MV-4-11 (cell line): ENCODE measurements around the gene LINC00237.

Source experiments
- DNase-seq: peaks from one replicate; lab custom pipeline; 2025; lab: John Stamatoyannopoulos, UW

LINC00237 gene

DNA sequence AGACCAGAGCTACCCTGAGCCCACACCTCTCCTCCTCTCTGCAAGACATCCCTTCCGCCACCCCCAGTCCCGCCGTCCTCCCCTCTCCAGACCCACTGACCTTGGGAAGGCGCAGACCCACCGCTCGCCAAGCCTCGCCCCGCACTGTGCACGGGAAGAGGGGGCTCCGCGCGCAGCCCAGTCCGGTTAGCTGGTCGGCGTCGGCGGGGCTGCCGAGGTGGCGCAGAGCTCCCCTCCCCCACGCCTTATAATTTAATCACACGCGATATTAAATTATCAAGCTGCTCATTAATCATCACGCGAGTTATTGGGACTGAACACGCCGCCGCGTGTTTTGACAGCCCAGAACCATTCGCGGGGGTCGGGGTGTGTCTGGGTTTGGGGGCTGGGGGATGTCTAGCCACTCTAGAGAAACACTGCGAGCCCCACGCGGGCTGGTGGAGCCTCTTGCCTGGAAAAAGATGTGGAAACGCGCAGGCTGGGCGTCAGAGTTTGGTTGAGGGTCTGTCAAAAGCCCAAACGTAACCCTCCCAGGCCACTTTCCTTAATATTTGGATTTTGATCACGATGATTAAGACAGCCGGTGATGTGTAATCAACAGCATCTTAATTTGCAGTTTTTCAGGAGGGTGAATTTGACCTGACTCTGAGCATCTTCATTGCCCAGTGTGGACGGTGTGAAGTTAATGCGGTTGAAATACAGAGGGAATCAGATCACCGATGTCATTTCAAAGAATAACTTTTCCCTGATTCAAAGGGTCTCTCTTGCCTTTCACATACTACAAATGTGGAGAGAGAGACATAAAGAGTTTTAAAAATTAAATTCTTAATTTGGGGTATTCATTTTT lies at the start of gene LINC00237:
LINC00237 (minus strand) TSS at position 188 of the 847 bp plus-strand sequence.
- DNase-seq: no peak

DNA sequence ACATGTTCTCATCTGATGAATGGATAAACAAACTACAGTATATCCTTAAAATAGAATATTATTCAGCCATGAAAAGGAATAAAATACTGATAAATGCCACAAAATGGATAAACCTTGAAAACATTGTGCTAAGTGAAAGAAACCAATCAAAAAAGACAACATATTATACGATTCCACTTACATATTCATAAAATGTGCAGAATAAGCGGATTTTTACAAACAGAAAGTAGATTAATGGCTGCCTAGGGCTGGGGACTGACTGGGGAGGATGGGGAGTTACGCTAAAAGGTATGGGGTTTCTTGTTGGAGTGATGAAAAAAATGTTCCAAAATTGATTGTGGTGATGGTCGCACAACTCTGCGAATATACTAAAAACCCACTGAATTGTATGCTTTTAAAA lies 49.1 kb upstream of the LINC00237 start:
- DNase-seq: no peak

DNA sequence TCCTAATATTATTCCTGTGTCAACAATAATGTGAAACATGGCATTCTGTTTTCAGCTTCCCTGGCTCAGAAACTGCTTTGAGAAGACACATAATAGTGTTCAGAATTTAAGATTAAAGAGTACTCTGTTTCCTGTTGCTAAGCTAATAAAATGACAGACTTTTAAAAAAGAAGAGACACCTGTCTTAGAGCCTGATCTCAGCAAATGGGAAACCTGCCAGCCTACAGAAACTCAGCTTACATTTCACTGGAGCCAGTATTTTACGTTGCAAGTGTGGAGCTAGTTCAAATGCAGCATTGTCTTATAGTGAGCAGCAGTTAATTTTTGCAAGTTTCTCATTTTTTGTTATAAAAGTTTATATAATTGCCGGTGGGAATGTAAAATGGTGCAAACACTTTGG lies 48.5 kb upstream of the LINC00237 start:
- DNase-seq: no peak

DNA sequence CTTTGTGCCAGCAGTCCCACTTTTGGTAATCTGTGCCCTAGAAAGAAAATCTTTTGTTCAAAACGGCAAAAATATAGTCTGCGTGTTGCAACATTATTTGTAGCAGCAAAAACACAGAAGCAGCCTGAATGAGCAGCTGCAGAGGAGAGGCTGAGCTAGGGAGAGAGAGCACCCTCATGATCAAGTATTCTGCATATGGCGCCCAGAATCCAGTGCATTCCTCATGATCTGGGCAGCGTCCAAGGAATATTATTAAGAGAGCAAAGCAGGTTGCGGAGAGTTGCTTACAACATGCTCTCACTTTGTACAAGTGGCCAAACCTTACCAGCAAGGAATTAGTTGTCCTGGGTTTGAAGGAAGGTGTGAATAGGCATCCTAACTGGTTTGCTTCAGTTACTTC lies 45.6 kb upstream of the LINC00237 start:
- DNase-seq: no peak

DNA sequence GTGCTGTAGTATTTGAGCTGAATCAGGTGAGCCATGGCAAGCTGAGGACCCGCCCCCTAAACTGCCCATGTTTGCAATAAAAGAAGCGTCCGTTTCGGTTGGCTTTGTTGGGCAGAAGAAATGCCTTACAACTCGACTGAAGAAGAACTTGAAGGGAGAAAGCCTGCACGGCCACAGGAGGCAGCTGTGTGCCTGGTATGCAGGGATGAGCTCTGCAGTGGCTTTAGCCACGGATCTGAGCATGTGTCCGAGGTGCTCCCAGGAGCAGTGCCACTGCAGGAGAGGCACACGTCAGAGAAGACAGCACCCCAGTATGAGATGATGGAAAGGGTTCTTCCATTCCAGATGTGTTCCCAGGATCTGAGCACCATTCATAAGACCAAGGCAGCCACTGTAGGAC lies 43.2 kb upstream of the LINC00237 start:
- DNase-seq: no peak

DNA sequence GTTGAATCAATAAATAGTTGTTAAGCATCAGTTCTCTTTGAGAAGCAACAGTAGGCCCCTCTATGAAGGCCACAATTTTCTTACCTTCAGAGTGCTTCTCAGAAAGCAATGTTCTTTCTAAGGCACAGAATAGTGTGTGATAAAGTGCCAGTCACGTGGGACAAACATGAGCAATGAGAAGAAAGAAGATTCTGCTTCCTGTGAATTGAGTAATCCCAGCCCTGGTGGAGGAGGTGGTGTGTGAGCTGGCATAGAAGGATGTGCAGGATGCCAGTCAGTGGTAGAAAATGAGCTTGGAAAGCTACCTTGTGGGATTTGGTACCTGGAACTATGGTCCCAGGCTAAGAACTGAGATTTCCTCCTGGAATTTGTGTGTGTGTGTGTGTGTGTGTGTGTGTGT lies 41.4 kb upstream of the LINC00237 start:
- DNase-seq: peak; percentile 44

DNA sequence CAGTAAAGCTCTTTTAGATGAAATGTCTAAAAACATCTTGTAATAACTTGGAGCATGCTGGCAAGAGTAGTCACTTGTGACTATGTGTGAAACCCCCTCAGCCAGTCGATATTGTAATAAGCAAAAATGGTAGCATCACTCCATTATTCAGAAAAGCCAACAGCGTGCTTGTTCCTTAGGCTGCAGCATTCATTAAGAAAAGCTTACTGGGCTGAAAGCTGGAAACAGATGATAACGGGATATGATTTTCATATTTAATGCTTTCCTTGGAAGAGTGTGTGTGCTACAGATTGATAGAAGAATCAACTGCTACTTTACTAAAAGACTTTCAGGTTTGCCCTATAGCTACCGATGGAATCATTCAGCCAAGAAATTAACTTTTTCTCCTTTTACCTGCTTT lies 40.1 kb upstream of the LINC00237 start:
- DNase-seq: no peak

DNA sequence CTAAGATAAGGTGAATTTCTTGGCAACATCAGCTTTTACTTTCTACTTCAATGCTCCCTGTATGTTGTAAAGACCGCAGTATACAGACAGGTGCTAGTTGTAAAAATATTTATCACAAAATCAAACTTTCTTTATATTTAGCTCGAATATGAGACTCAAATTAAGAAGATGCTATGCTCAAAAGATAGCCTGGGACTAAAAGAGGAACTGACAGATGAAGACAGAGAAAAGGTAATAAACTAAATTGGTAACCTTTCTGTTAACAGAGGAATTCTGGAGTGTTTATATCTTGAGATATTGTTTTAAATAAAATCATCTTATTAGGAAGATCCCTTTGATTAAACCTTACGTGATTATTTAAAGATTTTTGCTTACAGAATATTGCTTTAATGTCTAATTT lies 39.3 kb upstream of the LINC00237 start:
- DNase-seq: no peak

DNA sequence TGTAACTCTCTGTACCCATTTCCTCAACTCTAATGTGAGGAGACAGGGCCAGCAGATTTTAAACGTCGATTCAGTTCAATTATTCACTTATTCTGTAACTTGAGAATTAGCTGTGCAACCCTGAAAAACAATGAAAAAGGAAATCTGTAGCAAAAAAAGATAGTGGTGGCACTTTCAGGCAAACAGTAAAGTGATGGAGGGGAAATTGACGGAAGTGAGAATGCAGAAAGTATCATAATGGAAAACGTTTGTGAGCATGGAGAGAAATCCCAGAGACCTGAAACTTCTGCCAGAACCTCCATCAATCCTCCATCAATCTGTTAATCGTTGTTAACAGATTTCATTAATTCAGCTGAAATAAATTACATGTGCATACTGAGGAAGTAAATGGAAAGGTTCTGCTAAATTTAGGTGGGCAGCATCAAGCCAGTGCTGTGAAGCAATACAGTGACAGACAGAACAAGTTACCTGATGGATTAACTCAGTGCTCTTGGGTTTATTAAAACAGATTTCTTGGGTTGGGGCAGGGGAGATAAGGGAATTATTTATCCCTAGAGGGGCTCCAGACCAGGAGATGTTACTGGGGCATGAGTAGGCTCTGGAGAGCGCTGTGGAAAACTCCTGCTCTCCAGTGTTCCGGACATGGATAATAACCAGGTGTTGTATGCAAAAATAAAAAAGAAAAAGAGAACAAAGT lies 37.2 kb upstream of the LINC00237 start:
- no peak for DNase-seq

DNA sequence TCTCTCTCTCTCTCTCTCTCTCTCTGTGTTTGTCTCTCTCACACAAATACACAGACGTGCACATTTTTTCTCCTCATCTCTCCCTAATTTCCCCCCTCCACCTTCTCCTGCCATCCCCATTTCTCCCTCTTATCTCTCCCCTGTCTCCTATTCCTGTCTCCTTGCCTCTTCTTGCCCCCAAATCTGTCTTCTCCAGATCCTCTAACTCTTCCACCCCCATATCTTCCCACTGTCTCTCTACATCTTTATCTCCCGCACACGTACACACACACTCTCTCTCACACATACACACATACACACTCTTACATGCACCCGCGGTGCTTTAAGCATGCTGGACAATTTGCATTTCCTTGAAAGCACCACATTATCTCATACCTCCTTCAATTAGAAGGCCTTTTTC lies 35.7 kb upstream of the LINC00237 start:
- DNase-seq: no peak

DNA sequence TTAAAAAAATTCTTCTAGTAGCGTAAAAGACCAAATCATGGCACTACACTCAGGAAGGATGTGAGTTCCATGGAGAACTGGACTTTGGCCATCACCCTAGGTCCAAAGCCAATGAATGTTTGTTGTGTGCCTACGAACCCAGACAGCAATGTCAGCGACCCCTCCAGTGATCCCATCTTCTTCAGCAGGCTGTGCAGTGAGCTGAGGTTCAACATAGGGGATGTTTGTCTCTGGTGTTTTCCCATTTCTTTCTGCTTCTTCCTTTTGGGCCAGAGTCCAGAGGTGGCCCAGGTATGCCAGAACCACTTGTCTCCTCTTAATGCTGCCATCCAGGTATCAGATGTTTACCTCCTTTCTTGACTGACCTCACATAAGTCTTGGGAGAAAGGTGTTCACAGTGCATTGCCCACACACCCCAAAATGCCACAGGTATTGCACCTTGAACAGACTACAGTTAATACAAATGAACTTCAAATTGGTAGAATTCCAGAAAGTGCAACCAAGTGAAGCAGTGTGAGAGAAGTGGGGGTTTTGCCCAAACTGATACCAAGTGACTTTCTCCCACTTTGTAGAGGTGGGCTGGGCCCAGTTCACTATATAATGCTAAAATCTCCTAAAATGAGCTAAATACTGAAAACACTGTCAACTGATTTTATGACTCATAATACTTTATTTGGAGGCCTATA lies 33.9 kb upstream of the LINC00237 start:
- DNase-seq: no peak

DNA sequence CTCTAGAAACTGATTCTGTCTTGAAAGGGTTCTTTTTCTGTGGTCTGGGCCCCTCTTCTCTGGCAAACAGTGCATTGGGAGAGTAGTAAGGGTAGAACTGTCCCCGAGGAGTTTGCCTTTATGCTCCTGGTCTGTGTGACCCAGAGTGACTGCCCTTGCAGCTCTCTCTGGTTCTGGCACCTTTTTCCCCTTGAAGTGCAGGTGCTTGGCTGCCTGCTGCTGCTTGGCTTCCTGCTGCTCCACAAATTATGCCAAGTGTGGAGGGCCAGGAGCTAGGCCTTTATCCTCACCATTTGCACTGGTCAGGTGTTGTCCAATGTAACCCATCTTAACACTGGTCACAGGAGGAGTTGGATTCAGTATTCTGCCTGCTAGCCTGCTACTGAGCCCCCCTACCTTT lies 30.9 kb upstream of the LINC00237 start:
- no peak for DNase-seq

DNA sequence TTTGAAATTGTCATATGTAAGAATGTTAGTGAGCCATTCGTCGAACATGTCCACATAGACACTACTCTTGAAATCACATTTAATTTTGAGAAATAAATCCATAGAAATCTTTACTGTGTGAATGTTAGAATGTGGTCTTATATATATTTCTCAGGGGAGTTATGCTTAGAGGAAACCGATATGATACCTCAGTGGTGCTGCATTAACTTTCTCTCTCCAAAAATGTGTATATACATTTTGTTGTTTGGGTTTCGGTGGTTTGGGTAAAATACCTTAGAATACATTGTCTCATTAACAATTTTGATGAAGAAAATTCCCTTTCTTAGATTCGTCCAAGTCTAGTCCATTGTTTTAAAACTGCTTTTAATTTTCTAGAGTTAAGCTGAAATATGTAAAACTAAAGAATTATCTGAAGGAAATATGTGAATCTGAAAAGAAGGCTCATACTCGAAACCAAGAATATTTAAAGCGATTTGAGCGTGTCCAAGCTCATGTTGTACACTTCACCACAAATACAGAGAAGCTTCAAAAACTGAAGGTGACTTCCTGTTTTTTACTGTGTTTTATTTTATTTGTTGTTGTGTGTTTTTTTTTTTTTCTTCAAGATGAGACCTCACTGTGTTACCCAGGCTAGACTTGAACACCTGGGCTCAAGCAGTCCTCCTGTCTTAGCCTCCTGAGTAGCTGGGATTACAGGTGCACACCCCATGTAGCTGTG lies 30.0 kb upstream of the LINC00237 start:
- DNase-seq: no peak

DNA sequence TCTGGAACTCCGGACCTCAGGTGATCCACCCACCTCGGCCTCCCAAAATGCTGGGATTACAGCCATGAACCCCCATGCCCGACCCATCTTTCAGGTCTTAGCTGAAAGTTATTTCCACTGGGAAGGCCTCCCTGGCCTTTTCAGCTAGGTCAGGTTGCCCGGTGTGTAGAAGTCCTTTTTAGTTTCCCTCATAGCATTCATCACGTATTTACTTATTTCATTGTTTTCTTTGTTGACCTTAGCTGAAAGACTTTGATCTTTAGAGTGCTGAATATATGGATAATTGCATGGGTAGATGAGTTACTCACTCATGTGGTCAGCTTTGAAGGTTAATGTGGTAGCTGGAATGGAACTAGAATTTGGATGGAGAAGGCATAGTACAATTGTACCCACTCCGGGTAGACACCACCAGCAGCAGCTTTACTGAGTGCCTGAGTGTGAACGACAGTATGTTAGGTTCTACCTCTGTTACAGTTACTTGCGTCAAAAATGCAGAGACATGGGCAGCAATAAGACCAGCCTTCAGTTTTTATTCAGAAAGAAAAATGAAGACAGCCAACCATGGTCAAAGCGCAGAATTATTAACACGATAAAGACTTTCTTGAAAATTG lies 28.8 kb upstream of the LINC00237 start:
- no peak for DNase-seq

DNA sequence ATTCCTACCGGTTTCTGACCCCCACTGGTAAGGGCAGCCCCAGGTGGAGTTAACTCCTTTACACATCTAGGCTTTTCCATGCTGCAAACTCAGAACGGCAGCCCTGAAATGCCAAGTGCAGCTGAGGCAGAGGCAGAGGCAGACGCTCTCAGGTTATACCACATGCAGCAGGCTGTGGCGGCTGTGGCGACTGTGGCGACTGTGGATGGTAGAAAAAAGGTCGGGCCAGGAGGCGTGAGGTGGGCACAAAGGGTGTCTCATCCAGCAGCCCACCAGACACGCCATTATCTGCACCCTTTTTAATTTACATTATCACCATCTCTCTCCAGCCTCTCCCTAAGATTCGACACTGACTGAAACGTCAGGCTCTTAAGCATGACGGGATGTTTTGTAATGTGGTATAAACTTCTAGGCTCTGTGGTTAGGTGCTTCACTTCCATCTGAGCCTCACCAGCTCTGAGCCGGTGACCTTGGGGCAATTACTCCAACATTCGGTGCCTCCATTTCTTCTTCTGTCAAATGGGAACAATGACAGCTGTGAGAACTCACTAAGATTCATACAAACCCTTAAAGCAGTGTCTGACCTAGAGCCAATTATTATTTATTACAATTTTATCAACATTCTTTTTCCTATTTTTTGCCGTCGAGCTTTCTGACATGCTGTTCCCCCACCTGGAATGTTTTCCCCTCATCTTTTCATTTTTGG lies 27.9 kb upstream of the LINC00237 start:
- no peak for DNase-seq

DNA sequence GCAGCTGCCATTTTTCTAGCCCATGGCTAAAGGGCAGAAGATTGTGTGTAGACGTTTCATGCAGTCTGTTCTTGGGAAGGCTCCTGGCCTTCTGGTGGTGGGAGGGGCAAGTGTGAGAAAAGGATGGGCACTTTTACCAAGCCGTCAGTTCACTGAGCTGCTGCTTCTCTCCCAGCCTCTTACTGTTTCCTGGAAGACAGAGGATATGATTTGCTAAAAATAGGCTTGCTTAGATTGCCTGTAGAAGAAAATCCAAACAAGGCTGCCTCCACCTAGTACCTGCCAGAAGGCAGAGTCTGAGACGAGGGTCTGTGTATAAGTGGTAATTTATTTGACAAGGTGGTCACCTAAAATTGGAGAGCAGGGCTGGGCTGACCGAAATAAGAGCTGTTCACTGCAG lies 27.2 kb upstream of the LINC00237 start:
- DNase-seq: no peak

DNA sequence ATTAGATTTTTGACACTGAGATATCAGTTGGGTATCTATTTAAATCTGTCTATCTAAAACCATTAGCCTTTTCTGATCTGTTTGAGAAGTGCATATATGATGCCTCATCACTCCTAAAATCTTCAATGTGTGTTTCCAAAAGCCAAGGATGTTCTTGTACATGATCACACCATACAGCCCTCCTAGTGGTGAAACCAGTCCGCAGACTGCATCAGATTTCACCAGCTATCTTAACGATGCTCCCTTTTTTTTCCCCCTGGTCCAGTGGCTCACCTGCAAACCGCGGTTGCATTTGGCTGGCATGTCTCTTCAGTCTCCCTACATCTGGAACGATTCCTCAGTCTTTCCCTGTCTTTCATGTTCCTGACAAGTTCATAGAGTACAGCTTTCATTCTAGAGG lies 23.7 kb upstream of the LINC00237 start:
- no peak for DNase-seq

DNA sequence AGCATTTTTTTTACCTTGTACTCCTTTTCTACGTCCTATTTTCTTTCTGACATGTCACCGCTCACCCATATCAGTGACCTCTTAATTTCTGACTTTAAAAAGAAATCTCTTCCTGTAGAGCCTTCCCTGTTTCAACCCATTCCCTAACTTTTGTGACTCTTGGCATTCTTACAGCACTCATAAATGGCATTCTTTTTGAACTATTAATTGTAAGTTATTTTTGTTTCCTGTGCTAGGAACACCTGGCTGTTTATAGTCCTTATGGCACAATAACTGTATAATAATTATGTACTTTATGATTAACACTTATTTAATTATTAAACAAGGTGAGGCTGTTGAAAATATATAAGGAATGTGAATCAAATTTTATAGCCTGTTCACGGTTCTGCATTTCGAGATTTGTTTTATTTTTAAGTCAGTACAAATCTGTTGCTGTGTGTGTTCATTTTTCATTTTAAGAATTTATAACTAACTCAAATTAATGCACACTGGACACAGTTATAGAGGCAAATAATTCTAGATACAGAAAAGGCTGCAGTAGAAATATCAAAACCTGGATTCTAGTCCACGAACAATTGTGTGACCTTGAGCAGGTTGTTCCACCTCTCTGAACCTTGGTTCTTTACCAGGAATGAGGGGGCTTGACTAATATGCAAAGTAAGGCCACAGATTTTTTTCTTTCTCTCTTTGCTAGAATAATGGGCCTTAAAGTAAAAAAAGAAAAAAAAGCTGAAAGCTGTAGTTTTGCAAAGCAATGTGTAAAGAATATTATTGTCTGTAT lies 21.2 kb upstream of the LINC00237 start:
- DNase-seq: no peak

DNA sequence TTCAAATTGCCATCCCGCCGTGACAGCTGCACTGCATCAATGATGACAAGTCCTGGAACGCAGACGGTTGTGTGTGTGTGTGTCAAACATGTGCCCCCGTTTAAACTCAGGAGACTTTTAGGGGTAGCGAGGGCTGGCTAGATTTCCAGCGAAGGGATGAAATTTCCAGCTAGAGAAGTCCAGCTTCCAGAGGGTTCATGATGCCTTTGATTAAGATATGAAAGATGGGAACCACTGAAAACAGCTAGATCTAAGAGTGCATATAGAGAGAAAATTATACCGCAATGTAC lies 20.4 kb upstream of the LINC00237 start:
- DNase-seq: no peak

DNA sequence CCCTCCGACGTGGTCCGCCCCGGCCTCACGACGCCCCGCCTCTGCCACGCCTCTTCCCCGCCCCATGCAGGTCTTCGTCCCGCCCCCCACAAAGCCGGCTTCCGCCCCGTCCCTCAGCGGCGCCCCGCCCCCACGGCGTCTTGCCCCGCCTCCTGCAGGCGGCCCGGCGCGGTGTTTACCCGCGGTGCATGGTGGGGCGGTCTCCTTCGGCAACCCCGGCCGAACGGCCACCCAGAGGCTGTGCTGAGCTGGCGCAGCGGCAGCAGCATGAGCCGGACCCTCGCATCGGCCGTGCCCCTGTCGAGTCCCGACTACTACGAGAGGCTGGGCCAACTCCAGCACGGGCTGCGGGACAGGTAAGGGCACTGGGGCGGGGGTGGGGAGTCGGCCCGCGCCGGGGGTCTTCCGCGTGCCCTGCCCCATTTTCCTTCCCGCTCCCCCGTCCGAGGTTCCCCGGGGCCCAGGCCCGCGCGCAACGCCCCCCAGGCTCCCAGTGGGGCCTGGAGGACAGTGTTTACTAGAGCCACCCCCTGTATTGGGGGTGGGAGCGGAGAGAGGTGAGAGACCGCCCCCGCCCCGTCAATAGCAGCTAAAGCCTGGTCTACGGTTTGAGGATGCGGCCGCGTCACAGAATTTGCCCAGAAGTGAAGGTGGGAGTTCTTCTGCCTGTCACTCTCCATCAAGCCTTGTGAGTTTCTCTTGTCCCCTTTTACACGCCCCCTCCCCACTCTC lies 19.9 kb upstream of the LINC00237 start, which contains the start of gene KIZ:
KIZ (plus strand) TSS at position 234 of the 732 bp plus-strand sequence; CDS start at position 268, 34 bp downstream.
- DNase-seq: peak; percentile 83
